ENCODE results near the gene CTPS1.

DNA sequence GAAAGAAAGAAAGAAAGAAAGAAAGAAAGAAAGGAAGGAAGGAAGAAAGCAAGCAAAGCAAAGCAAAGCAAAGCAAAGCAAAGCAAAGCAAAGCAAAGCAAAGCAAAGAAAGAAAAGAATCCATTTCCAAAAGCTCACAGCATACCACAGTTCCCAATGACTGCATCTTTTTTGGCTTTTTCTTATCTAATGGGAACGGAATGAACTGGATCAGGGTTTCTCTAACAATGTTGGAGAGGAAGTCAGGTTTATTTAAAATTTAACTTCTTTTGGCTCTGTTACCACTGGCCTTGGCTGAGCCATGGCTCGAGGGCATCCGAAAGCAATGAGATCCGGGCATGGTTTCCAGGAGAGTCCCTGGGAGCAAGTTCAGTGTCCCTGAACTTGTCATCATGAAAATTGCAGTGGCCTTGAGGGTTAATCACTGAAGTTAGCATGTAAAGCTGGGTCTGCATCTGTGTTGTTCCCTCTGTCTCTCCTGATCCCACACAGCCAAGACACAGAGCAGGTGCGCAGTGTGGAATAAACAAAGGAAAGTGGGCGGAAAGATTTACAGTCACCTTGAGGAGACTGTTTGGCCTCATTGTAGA lies 34.6 kb upstream of the CTPS1 start:
- TF ChIP-seq, protein P1, sequence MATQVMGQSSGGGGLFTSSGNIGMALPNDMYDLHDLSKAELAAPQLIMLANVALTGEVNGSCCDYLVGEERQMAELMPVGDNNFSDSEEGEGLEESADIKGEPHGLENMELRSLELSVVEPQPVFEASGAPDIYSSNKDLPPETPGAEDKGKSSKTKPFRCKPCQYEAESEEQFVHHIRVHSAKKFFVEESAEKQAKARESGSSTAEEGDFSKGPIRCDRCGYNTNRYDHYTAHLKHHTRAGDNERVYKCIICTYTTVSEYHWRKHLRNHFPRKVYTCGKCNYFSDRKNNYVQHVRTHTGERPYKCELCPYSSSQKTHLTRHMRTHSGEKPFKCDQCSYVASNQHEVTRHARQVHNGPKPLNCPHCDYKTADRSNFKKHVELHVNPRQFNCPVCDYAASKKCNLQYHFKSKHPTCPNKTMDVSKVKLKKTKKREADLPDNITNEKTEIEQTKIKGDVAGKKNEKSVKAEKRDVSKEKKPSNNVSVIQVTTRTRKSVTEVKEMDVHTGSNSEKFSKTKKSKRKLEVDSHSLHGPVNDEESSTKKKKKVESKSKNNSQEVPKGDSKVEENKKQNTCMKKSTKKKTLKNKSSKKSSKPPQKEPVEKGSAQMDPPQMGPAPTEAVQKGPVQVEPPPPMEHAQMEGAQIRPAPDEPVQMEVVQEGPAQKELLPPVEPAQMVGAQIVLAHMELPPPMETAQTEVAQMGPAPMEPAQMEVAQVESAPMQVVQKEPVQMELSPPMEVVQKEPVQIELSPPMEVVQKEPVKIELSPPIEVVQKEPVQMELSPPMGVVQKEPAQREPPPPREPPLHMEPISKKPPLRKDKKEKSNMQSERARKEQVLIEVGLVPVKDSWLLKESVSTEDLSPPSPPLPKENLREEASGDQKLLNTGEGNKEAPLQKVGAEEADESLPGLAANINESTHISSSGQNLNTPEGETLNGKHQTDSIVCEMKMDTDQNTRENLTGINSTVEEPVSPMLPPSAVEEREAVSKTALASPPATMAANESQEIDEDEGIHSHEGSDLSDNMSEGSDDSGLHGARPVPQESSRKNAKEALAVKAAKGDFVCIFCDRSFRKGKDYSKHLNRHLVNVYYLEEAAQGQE (IDR thresholded peaks at IDR 0.05; ENCODE audit: unreplicated experiment): no peak
- TF ChIP-seq CREB1 (CRISPR knock-in tag; IDR thresholded peaks at IDR 0.05; ENCODE audit: low read depth): no peak
